GM20431 (cell line): ENCODE results near the gene GGT1.
"Not testable (repeated sequence)": the region's sequence is repeated elsewhere in the genome, so short reads cannot be mapped to it uniquely, and the experiment has no call there.

Experiments
- in situ Hi-C: fragments of 300-500 bp; cut with MseI, MboI; formaldehyde crosslinking; loops from one replicate; pipeline ENCODE4 v1.15.0; 2020; ENCODE audit warnings: low sequenced_read_pairs; ENCODE audit not compliant: unreplicated experiment

The GGT1 gene

GRCh38 chr22:24595228-24595627 is 7.8 kb upstream of the GGT1 start:
- in situ Hi-C loops = no loop called here

DNA sequence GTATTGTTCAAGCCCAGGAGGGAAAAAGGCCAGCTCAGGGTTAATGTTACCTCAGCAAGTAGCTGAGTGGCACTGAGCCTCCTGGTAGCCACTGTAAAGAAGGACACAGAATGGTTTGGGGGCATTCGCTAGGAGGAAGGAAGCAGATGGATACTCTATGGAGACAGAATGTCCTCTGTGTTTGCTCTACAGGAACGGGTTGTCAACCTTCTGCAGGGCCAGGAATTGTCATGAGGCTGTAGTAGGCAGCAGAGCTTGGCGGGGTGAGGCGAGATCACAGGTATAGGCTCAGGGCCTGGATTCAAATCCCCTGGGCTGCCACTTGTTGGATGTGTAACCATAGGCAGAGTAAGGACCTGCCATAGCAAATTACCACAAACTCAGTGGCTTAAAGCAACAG is 7.1 kb upstream of the GGT1 start:
- in situ Hi-C loops = no loop called here

GRCh38 chr22:24597076-24597475 is 5.9 kb upstream of the GGT1 start:
- in situ Hi-C loops = not testable (repeated sequence)

DNA sequence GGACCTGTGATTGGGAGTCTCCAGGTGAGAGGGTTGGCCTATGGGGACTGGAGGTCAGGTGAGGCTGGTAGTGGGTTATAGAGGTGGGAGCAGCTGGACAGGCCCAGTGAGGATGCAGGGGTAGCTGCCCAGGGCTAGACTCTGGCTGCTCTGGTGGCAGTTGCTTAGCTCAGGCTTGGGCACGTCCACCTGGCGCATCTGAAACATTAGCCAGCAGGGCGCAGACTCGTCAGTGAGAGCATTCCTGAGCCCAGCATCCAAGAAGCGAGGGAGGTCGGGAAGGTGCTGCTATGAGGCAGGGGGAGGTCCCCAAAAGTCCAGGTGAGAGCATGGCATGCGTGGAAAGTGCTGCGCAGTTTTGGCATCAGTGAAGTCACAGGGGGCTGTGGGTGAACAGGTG is 3.5 kb upstream of the GGT1 start:
- in situ Hi-C loops = no loop called here

GRCh38 chr22:24599958-24600715 is 2.9 kb upstream of the GGT1 start:
- in situ Hi-C loops = not testable (repeated sequence)

GRCh38 chr22:24601217-24602104 is 1.5 kb upstream of the GGT1 start:
- in situ Hi-C loops = no loop called here

DNA sequence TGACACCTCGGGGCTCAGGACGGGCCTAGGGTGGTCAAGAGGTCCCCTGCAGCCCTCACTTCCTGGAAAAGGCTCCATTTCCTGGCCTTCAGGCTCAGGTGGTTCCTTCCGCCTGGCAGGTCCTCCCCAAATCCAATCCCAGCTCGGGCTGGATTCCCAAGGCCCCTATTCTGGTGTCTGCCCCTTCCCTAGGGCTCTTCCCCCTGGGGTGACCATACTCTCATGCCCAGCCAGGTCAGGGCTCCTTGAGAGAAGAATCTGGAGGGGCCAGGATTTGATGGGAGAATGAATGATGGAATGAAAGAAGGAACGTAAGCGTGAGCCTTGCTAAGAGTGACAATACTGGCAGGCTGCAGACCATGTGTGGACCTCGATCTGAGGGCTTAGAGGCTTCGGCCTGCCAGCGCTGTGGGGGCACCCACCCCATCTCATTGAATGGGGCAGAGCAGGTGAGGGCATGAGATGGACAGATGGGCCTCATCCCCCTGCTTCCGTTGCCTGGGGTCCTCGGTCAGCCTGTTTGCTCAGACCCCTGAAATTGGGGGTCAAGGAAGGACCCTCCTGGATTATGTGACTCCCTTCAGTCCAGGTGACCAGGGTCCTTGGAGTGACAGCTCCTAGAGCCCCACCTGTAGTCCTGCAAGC is 766 bp upstream of the GGT1 start:
- in situ Hi-C loops = not testable (repeated sequence)

DNA sequence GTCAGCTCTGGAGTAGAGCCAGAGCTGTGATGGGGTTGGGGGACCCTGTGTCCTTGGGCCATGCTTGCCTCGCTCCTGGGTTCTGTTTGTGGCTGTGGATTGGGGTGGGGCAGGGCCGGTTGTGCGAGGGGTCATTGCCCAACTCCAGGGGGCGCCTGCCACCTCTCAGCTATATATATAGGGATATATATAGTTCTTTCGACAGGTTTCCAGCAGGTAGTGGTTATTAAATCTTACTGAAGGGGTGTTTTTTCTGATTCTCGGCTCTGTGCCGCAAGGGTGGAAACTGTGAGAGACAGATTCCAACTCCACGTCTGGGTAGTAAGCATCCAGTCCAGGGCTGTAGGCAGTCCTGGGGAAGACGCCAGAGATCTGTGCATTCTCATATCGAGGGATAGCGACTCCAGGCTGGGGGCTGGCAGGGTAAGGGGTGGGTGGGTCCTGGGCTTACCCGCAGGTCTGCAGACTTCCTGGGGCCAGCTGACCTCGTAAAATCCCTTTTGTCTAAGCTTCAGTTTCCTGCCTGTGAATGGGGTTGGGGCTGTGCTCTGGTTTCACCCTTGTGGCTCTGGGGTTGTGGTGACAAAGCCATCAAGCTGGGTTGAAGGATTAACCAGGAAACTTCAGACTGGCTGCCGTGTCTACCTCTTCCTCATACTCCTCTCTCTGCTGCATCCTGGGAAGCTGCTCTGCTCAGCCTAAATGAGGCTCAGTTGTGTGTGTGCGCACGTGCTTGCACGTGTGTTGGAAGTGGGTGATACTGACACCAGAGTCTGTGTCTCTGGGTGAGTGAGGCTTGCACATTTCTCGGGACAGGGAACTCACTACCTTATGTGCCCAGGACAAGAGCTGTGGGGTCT is 1.0 kb downstream of the GGT1 start:
- in situ Hi-C loops = not testable (repeated sequence)

DNA sequence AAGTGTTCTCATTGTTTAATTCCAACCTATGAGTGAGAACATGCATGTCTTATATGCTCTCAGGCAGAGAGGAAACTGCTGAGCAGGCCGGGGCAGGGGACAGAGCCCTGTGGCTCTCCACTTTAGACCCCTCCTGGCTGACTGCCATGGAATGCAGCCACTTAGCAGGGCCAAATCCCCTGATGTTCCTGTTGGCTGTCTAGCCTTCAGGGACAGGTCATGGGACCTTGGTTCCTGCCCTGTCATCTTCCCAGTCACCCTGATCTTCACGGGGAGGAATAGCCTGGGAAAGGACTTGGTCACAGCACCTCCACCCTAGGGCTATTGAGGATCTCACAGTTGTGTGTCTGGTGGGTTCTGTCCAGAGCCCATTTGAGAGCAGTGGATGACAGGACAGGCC is 3.3 kb downstream of the GGT1 start:
- in situ Hi-C loops = not testable (repeated sequence)

- in situ Hi-C loops = not testable (repeated sequence)
Measured at GRCh38 chr22:24607429-24607983, 4.5 kb downstream of the GGT1 start.

- in situ Hi-C loops = not testable (repeated sequence)
Measured at GRCh38 chr22:24608327-24608726, 5.3 kb downstream of the GGT1 start.

DNA sequence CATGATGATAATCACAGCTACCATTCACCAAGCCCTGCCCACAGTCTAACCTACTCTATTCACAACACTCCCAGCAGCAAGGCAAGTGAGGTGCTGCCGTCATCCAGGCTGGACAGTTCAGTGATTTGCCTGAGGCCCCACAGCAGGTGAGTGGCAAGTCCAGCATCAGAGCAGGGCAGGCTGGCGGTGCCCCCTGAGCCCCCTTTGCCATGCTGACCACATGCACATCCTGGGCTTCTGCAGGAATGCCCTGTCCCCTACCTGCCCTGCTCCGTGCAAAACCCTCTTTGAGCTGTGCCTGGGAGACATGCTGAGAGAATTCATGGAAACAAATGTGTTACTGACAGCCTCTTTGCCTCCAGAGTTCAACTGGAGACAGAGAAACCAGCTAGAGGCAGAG is 6.9 kb downstream of the GGT1 start:
- in situ Hi-C loops = not testable (repeated sequence)

DNA sequence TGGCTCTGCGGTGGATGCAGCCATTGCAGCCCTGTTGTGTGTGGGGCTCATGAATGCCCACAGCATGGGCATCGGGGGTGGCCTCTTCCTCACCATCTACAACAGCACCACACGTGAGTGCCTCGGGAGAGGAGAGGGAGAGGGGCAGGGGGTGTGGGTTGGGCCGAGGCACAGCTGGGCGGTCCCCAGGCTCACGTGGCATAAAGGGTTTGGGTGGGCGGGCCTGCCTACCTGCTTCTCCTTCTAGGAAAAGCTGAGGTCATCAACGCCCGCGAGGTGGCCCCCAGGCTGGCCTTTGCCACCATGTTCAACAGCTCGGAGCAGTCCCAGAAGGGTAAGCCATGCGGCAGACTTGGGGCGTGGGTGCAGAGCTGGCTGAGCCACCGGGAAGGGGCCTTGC is 11.8 kb downstream of the GGT1 start:
- in situ Hi-C loops = not testable (repeated sequence)

- in situ Hi-C loops = not testable (repeated sequence)
Measured at GRCh38 chr22:24621244-24621643, 18.3 kb downstream of the GGT1 start.

DNA sequence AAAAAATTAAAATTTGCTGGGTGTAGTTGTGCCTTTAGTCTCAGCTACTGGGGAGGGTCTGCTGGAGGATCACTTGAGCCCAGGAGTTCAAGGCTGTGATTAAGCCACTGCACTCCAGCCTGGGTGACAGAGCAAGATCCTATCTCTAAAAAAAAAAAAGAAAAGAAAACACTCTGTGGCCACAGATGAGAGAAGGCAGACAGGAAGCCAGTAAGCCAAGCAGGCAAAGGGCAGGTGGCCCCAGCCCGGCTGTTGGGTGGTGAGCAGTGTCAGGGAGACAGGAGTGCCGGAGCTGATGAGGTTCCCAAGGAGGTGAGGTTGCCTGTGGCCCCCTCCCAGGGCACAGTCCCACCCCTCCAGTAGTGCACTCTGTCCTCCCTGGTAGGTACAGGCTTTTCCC is 19.6 kb downstream of the GGT1 start:
- in situ Hi-C loops = not testable (repeated sequence)

DNA sequence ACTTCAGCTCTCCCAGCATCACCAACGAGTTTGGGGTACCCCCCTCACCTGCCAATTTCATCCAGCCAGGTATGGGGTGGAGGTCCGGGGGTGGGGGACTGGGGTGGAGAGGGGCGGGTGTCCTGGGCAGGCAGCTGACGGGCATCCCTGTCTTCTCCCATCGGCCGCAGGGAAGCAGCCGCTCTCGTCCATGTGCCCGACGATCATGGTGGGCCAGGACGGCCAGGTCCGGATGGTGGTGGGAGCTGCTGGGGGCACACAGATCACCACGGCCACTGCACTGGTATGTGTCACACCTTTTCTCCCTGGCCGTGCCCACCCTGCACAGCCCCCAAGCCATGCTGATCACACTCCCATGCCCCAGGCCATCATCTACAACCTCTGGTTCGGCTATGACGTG is 24.9 kb downstream of the GGT1 start:
- in situ Hi-C loops = not testable (repeated sequence)

DNA sequence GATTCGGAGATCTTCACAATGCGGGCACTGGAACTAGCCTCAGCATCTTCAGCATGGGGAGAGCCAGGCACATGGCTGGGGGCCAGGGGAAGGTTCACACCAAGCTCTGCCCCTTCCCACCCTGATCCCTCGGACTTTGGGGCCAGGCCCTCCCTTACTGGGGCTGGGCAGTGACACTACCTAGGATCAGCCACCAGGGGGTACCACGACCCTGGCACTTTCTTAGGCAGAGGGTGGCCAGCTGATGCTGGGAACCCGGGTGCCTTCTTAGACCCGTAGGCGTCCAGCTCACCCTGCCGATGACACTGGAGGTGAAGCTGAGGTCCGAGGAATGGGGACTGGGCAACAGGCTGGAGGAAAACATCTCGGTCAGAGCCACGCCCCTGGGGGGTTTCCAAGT is 26.1 kb downstream of the GGT1 start:
- in situ Hi-C loops = not testable (repeated sequence)

GRCh38 chr22:24630812-24631427 is 27.9 kb downstream of the GGT1 start:
- in situ Hi-C loops = not testable (repeated sequence)

GRCh38 chr22:24631430-24632122 is 28.6 kb downstream of the GGT1 start:
- in situ Hi-C loops = not testable (repeated sequence)
